T-helper 1 cell treated with Interleukin-12 subunit alpha and Interleukin-12 subunit beta and Interleukin-4 antibody, amounts not matched to agents 30 ng/mL and 1 ng/mL, for 36 hours (primary cell): Measurements from ENCODE around the gene SMARCB1. TPM values are rescaled to one million over a fixed set of nuclear protein-coding genes. Genes with fewer than 3 reads are reported as not detected.

Source experiments
- intact Hi-C: fragments of 100-400 bp; cut with micrococcal nuclease; formaldehyde crosslinking; loops from one replicate; pipeline ENCODE4 v1.15.1; 2024
- total RNA-seq: library from RNA; stranded (reverse); gene quantifications from 2 replicates; pipeline ENCODE4 v1.2.3, GENCODE V29; 2022

The SMARCB1 gene
- total RNA-seq, 1 donor from 2014 or later, result 77.3 TPM

DNA sequence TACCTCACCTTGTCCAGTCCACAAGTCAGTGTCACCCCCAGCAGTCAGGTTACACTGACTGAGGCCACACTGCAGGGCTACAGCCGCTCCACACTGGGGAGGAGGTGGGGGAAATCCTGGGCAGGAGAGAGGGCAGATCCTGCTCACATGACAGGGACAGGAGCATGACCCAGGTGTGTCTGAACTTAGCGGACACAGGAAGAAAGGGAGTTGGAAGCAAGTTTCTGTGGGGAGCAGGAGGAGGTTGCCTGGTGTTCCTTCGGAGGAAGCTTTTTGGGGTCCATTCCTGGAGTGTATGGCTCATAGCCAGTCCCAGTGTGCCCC lies 8.2 kb upstream of the SMARCB1 start:
- intact Hi-C loops, result no loop called here

DNA sequence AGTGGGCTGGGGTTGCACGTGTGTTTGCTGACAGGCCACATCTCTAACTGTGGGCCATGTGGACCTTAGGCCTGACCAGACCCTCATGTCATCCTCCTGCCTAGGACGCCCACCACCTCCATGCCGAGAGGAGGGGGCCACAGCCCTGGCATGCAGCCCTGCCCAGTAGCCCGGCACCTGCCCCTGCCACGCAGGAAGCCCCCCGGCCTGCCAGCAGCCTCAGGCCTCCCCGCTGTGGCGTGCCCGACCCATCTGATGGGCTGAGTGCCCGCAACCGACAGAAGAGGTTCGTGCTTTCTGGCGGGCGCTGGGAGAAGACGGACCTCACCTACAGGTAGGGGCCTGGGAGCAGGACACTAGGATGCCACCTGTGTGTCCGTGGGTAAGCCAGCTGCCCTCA lies 7.7 kb upstream of the SMARCB1 start:
- intact Hi-C loops, result no loop called here

DNA sequence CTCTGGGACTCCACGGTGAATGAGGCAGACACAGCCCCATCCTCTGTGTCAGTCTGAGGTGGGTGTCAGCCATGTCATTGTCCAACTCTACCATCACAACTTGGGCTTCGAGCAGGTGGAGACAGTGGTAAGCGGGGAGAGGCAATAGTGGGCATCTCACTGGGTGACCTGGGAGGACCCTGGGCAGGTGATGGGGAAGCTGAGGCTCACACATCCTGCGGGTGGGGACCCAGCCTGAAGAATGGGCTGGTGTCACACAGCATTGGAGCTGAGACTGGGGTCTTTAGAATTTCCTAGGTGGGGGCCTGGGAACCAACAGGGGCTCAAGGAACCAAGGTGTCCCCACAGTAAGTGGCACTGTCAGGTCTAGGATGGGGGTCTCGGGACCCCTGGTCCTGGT lies 7.0 kb upstream of the SMARCB1 start:
- intact Hi-C loops, result no loop called here

- intact Hi-C loops, result no loop called here
Measured at GRCh38 chr22:23780146-23780748, 6.5 kb upstream of the SMARCB1 start.

DNA sequence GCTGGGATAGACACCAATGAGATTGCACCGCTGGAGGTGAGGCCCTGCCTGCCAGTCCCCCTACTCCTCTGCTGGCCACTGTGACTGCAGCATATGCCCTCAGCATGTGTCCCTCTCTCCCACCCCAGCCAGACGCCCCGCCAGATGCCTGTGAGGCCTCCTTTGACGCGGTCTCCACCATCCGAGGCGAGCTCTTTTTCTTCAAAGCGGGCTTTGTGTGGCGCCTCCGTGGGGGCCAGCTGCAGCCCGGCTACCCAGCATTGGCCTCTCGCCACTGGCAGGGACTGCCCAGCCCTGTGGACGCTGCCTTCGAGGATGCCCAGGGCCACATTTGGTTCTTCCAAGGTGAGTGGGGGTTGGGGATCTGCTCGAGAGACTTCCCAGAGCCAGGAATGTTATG lies 5.7 kb upstream of the SMARCB1 start:
- intact Hi-C loops, result no loop called here

DNA sequence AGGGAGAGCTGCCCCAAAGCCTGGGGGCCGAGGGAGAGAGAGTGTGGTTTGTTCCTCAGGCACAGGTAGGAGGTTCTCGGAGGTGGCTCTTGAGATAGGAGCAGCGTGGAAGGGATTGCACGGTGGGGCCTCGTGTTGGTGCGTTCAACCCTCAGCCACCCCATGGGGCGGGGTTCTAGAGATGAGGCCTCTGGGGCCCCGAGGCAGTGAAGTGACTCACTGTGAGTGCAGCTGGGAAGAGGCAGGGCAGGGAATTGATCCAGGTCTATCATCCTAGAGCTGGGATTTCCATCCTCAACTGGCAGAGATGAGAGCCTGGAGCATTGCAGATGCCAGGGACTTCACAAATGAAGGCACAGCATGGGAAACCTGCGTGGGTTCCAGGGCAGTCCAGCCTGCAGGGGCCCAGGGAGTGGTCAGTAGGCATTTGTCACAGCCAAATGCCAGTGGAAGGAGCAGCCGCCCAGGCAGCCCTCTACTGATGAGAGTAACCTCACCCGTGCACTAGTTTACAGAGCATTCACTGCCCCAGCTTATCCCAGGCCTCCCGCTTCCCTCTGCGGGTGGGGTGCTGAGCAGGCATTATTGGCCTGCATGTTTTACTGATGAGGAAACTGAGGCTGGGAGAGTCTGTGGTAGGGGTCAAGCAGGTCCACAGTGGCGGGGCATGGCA lies 5.1 kb upstream of the SMARCB1 start:
- intact Hi-C loops, result no loop called here

GRCh38 chr22:23782252-23782651 lies 4.5 kb upstream of the SMARCB1 start:
- intact Hi-C loops, result no loop called here

DNA sequence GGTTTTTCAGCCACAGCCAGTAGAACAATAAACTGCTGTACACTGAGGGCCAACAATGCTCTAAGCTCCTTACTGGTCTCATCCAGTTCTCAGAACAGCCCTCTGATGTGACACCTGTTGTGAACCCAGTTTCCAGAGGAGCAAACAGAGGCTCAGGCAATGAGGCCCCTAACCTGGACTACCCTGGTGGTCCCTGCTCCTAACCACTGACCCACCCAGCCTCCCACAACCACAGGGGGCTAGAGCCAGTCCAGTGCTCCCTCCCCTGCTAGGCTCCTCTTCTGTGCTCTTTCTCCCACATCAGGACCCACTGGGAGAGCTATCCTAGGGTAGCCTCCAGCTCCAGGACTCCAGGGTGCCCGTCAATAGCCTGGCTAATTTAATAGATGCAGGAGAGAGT lies 4.1 kb upstream of the SMARCB1 start:
- intact Hi-C loops, result no loop called here

GRCh38 chr22:23783265-23784150 lies 3.3 kb upstream of the SMARCB1 start:
- intact Hi-C loops, result no loop called here

- intact Hi-C loops, result no loop called here
Measured at GRCh38 chr22:23784215-23784732, 2.5 kb upstream of the SMARCB1 start.

GRCh38 chr22:23786261-23786710 lies 480 bp upstream of the SMARCB1 start:
- intact Hi-C loops, result loop anchor here (1.0 to 2.0 kb wide), 5 partner anchors 69 to 769 kb away; partner anchors contain the start of genes CABIN1, GUCD1, SLC2A11 and SNRPD3

GRCh38 chr22:23787600-23787896 lies 782 bp downstream of the SMARCB1 start:
- intact Hi-C loops, result loop anchor here (1.0 to 2.0 kb wide), 9 partner anchors 15 to 767 kb away; partner anchors contain the start of genes CABIN1, DERL3, GUCD1 and MIF

- intact Hi-C loops, result loop anchor here (1.0 to 2.0 kb wide), 9 partner anchors 16 to 767 kb away; partner anchors contain the start of genes CABIN1, DERL3, GUCD1 and MIF
Measured at GRCh38 chr22:23787910-23788309, 1.1 kb downstream of the SMARCB1 start.

GRCh38 chr22:23789121-23789520 lies 2.4 kb downstream of the SMARCB1 start:
- intact Hi-C loops, result no loop called here

DNA sequence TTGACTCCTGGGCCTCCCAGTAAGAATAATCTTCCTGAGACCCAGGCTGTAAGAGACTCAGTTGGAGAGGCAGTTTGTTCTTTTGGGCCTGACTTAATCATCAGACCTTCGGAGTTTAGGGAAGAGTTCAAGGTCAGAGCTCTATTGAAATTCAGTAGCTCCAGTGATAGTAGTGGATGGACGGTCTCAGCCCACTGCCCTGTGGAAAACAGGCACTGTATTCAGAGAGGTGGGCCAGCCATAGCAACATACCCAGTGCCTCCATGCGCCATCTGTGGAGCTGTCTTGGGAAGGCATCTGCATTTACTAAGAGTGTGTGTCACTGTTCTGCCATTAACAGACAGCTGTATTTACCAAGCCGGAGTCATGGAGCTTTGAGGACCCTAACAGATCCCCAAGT lies 2.9 kb downstream of the SMARCB1 start:
- intact Hi-C loops, result no loop called here

GRCh38 chr22:23790819-23791737 lies 4.3 kb downstream of the SMARCB1 start:
- intact Hi-C loops, result no loop called here

GRCh38 chr22:23791738-23792645 lies 5.2 kb downstream of the SMARCB1 start:
- intact Hi-C loops, result no loop called here

- intact Hi-C loops, result no loop called here
Measured at GRCh38 chr22:23793326-23793725, 6.6 kb downstream of the SMARCB1 start.

- intact Hi-C loops, result no loop called here
Measured at GRCh38 chr22:23796461-23796860, 9.7 kb downstream of the SMARCB1 start.
